Esophagus muscularis mucosa (tissue), 4 donors: Measurements from ENCODE around the gene NTM. TPM values are rescaled to one million over a fixed set of nuclear protein-coding genes. Genes with fewer than 3 reads are reported as not detected.

Source experiments
- DNase-seq: peaks from one replicate; pipeline ENCODE4 v3.0.0-alpha.2; 2017; ENCODE audit errors: extremely low spot score
- H3K27ac ChIP-seq, 4 donors: fragments of 200-600 bp; sonication (generic); replicated peaks in 1 of 4; 1 replicate in 3 of 4; 2 replicates in 1 of 4; pipeline ENCODE4 v1.5.1; 2016 to 2019; ENCODE audit warnings: mild to moderate bottlenecking in 1 of 4
- H3K27me3 ChIP-seq, 4 donors: fragments of 200-600 bp; sonication (generic); one replicate each; pipeline versions ENCODE4 v1.5.1 to v1.6.0; 2016 to 2019
- H3K36me3 ChIP-seq, 4 donors: fragments of 200-600 bp; sonication (generic); one replicate each; pipeline ENCODE4 v1.5.1; 2016 to 2019
- H3K4me1 ChIP-seq, 4 donors: fragments of 200-600 bp; sonication (generic); one replicate each; pipeline ENCODE4 v1.5.1; 2016 to 2019
- H3K4me3 ChIP-seq, 4 donors: fragments of 200-600 bp; sonication (generic); 1 replicate in 2 of 4; 2 replicates in 2 of 4; pipeline ENCODE4 v1.5.1; 2016 to 2019; ENCODE audit warnings: mild to moderate bottlenecking in 4 of 4, moderate library complexity in 1 of 4
- H3K9me3 ChIP-seq, 4 donors: fragments of 200-600 bp; sonication (generic); 1 replicate in 3 of 4; 2 replicates in 1 of 4; pipeline ENCODE4 v1.5.1; 2016 to 2019
- EP300 ChIP-seq: sonication (generic); formaldehyde crosslinking; IDR thresholded peaks from one replicate; pipeline ENCODE4 v1.6.1; 2017; ENCODE audit warnings: antibody characterized with exemption
- POLR2A ChIP-seq: fragments of 450-650 bp; IDR thresholded peaks from one replicate; pipeline ENCODE4 v1.6.1; 2017; ENCODE audit warnings: antibody characterized with exemption, moderate library complexity, mild to moderate bottlenecking, low read depth
- POLR2AphosphoS5 ChIP-seq, 2 donors: sonication (generic); formaldehyde crosslinking; IDR thresholded peaks; one replicate each; pipeline ENCODE4 v1.6.1; 2017; ENCODE audit warnings: antibody characterized with exemption in 2 of 2
- WGBS: methylation state at CpG from one replicate; pipeline ENCODE4 v1.1.5; 2018; 5-methylcytosine and 5-hydroxymethylcytosine counted together
- intact Hi-C: fragments of 100-400 bp; cut with DNase I; formaldehyde crosslinking; loops from one replicate; pipeline ENCODE4 v1.15.1; 2023
- total RNA-seq, 4 donors: library from RNA; depleted of rRNA; stranded (reverse); fragments of >200 nt; gene quantifications; one replicate each; pipeline versions ENCODE4 v1.1.0 to v1.2.1, GENCODE V29; 2016
- TF ChIP-seq, protein P1 (sequence below), 3 experiments: fragments of 200-600 bp in 2 of 3; fragments of 450-650 bp in 1 of 3; sonication (generic) in 2 of 3; IDR thresholded peaks; one replicate each; pipeline ENCODE4 v1.5.1; 2017 to 2019; ENCODE audit warnings: antibody characterized with exemption in 3 of 3, mild to moderate bottlenecking in 2 of 3, moderate library complexity in 1 of 3

NTM gene
- total RNA-seq, 4 donors from 2014 or later, result 5.6 to 25.3 (median 8.3) TPM

GRCh38 chr11:131985846-131986301 is 615.5 kb downstream of the NTM start:
- intact Hi-C loops, result no loop called here
- H3K9me3 ChIP-seq, result no peaks in the 10 kb centered on the region
- H3K4me1 ChIP-seq, result peaks cover 0 to 6% (median 0%) of the 10 kb centered on the region in 4 donors
- H3K4me3 ChIP-seq, result no peak overlapping the region
- no peak overlapping the region for H3K27ac ChIP-seq
- no peaks in the 10 kb centered on the region for H3K36me3 ChIP-seq
- no peak for TF ChIP-seq POLR2A
- TF ChIP-seq EP300, result no peak
- peak in 1 of 2 donors; percentile 11 for TF ChIP-seq POLR2AphosphoS5 (IDR thresholded peaks at IDR 0.05)
- TF ChIP-seq, protein P1, sequence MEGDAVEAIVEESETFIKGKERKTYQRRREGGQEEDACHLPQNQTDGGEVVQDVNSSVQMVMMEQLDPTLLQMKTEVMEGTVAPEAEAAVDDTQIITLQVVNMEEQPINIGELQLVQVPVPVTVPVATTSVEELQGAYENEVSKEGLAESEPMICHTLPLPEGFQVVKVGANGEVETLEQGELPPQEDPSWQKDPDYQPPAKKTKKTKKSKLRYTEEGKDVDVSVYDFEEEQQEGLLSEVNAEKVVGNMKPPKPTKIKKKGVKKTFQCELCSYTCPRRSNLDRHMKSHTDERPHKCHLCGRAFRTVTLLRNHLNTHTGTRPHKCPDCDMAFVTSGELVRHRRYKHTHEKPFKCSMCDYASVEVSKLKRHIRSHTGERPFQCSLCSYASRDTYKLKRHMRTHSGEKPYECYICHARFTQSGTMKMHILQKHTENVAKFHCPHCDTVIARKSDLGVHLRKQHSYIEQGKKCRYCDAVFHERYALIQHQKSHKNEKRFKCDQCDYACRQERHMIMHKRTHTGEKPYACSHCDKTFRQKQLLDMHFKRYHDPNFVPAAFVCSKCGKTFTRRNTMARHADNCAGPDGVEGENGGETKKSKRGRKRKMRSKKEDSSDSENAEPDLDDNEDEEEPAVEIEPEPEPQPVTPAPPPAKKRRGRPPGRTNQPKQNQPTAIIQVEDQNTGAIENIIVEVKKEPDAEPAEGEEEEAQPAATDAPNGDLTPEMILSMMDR (IDR thresholded peaks at IDR 0.05), result no peak
- 59% methylated on average over 4 of the region's 4 CpGs for WGBS
- no peaks in the 10 kb centered on the region for H3K27me3 ChIP-seq
- DNase-seq, result no peak

DNA sequence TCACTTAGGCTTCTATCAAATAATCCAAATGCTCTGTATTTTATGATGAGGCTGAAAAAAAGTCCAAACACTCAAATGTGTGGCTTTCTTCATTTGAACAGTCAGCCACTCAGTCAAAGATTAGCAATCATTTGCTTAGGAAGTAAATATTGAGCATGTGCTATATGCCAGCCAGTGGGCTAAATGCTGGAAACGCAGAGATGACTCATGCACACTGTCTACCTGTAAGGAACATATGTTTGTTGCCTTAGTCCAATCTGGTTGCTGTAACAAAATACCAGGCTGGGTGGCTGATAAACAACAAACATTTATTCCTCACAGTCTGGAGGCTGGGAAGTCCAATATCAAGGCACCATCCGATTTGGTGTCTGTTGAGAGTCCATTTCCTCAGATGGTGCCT is 617.3 kb downstream of the NTM start:
- H3K27ac ChIP-seq, result no peak overlapping the region
- no peaks in the 10 kb centered on the region for H3K36me3 ChIP-seq
- no peak overlapping the region for H3K4me3 ChIP-seq
- WGBS, result 100% methylated on average over 2 of the region's 2 CpGs
- no peaks in the 10 kb centered on the region for H3K9me3 ChIP-seq
- no peaks in the 10 kb centered on the region for H3K27me3 ChIP-seq
- DNase-seq, result no peak
- no peak for TF ChIP-seq POLR2A
- TF ChIP-seq, protein P1 (IDR thresholded peaks at IDR 0.05), result no peak
- no peak for TF ChIP-seq POLR2AphosphoS5 (IDR thresholded peaks at IDR 0.05)
- TF ChIP-seq EP300, result no peak
- no peaks in the 10 kb centered on the region for H3K4me1 ChIP-seq
- intact Hi-C loops, result no loop called here

DNA sequence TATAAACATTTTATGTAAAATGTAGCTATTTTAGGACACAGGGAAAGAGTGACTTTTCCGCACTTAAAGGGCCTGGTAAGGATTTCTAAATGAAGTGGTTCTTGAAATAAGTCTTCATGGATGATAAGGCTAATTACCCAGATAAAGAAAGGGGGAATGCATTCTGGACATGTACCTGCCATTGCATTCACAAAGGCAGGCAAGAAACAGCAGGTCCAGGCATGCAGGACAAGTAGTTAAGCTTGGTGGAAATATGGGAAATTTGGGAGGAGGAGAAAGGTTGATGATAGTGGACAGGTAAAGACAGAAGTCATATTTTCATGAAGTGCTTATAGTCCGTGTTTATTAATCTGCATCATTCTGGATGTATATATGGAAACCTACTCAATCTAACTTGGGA is 621.2 kb downstream of the NTM start:
- Histone ChIP-seq H3K27ac (no peak overlapping the region), H3K36me3 (no peaks in the 10 kb centered on the region), H3K27me3 (no peaks in the 10 kb centered on the region), H3K4me1 (no peaks in the 10 kb centered on the region), H3K4me3 (no peak overlapping the region), H3K9me3 (peaks cover 0 to 8% (median 0%) of the 10 kb centered on the region in 4 donors)
- 95% methylated on average over 2 of the region's 2 CpGs for WGBS
- intact Hi-C loops, result no loop called here
- DNase-seq, result no peak
- no peak for TF ChIP-seq POLR2A
- TF ChIP-seq EP300, result no peak
- TF ChIP-seq, protein P1 (IDR thresholded peaks at IDR 0.05), result no peak
- TF ChIP-seq POLR2AphosphoS5 (IDR thresholded peaks at IDR 0.05), result no peak

- H3K4me3 ChIP-seq, result no peak overlapping the region
- TF ChIP-seq, protein P1 (IDR thresholded peaks at IDR 0.05), result no peak
- no peak for TF ChIP-seq EP300
- TF ChIP-seq POLR2A, result no peak
- TF ChIP-seq POLR2AphosphoS5 (IDR thresholded peaks at IDR 0.05), result no peak
- WGBS, result 80% methylated on average over 2 of the region's 2 CpGs
- no peak overlapping the region for H3K27ac ChIP-seq
- H3K36me3 ChIP-seq, result no peaks in the 10 kb centered on the region
- H3K9me3 ChIP-seq, result peaks cover 0 to 8% (median 0%) of the 10 kb centered on the region in 4 donors
- intact Hi-C loops, result no loop called here
- H3K27me3 ChIP-seq, result no peaks in the 10 kb centered on the region
- DNase-seq, result no peak
- H3K4me1 ChIP-seq, result no peaks in the 10 kb centered on the region
Observed at GRCh38 chr11:131993246-131993645, 622.8 kb downstream of the NTM start.

DNA sequence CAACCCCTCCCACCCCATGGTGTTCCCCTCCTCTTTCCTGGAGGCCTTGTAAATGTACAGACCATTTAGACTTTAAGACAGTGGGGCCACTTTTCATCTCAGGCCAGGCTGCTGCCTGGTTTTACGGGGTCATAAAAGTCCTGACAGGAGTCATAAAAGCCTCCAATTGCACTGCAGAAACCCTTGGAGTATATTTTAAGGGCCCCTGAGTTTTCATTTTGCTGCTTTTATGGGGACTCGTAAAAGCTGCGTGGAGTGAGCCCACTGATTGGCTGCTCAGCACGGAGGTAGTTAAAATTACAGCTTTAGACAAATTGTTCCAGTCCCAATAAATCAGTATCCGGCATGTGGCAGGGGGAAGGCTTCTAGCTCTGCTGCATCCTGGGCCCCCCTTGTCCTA is 627.6 kb downstream of the NTM start:
- WGBS, result 79% methylated on average over 5 of the region's 5 CpGs
- H3K9me3 ChIP-seq, result peaks cover 0 to 8% (median 0%) of the 10 kb centered on the region in 4 donors
- no peak for DNase-seq
- intact Hi-C loops, result no loop called here
- H3K4me1 ChIP-seq, result no peaks in the 10 kb centered on the region
- H3K4me3 ChIP-seq, result no peak overlapping the region
- no peak overlapping the region for H3K27ac ChIP-seq
- TF ChIP-seq, protein P1 (IDR thresholded peaks at IDR 0.05), result no peak
- TF ChIP-seq POLR2AphosphoS5 (IDR thresholded peaks at IDR 0.05) (no peak), POLR2A (no peak), EP300 (no peak)
- no peaks in the 10 kb centered on the region for H3K36me3 ChIP-seq
- H3K27me3 ChIP-seq, result no peaks in the 10 kb centered on the region
